HG03039 (cell line): ENCODE measurements around the gene WNT5A.

Experiments
- ATAC-seq: cut with Tn5 transposase; IDR thresholded peaks from one replicate; pipeline ENCODE4 v1.9.1; 2021; ENCODE audit warnings: mild to moderate bottlenecking, moderate library complexity; ENCODE audit not compliant: unreplicated experiment

The WNT5A gene

DNA sequence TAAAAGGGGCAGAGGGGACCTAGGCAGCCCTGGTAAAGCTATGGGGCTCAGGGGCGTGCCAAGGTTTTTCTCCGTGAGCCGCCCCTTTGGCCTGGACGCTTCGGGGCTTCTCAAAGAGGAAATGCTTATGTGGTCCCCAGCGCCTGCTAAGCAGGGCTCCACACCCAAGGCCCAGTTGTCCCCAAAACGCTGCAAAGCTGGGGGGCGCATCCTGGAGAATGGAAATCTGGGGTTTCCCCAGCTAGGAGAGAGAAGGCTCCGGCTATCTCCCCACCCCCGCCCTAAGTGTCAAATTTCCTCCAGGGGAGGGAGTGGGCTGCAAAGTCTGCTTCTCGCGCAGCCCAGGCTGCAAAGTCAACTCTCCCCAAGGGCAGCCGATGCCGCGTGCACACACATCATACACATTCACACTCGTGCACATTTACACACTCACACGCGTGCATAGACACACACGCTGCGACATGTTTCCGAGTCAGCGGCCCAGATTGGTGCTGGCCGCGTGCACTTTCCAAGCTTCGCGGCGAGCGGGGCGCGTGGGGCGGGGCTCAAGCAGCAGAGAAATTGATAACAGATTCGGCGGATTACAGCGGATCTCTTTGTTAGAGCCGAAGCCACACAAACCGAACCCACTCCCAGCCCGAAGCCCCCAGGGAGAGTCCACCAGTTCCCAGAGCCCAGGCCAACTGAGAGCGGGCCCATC is 4.5 kb downstream of the WNT5A start:
- no peak for ATAC-seq

- ATAC-seq = no peak
Measured at GRCh38 chr3:55481744-55482495, 5.2 kb downstream of the WNT5A start.

DNA sequence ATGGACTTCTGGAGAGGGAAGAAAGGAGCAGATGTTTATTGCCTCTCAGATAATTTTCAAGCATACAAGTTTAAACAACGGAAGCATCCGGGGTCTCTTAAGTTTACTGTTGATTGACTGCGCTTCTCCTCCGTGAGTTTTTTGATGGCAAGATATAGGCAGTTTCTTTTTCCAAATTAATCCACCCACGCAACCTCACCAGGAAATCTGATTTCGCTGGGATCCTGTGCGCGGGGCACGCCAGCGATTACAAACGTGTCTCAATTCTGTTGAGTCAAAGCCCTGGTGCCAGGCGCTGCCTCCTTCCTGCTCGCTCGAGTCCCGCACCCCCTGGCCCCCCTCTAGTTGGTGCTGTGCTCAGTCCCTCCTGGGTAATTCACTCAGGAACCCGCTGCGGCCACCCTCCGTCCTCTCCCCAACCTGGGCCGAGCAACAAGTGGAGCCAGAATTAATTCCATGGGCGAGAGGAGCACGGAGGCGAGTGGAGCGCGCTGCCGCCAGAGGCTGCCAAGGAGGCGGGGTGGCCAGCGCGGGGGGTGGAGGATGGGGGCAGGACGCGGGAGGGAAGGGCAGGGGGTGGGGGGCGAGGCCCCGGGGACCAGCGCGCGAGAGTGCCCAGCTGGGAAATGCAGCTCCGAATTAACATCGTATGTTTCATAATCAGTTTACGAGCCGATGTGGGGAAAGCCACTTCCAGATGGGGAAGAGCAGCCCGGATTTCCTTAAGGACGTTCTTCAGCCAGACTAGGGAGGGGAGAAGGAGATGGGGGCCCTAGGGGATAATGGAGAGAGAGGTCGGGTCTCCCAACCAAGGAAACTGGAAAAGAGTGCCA is 6.0 kb downstream of the WNT5A start:
- no peak for ATAC-seq

DNA sequence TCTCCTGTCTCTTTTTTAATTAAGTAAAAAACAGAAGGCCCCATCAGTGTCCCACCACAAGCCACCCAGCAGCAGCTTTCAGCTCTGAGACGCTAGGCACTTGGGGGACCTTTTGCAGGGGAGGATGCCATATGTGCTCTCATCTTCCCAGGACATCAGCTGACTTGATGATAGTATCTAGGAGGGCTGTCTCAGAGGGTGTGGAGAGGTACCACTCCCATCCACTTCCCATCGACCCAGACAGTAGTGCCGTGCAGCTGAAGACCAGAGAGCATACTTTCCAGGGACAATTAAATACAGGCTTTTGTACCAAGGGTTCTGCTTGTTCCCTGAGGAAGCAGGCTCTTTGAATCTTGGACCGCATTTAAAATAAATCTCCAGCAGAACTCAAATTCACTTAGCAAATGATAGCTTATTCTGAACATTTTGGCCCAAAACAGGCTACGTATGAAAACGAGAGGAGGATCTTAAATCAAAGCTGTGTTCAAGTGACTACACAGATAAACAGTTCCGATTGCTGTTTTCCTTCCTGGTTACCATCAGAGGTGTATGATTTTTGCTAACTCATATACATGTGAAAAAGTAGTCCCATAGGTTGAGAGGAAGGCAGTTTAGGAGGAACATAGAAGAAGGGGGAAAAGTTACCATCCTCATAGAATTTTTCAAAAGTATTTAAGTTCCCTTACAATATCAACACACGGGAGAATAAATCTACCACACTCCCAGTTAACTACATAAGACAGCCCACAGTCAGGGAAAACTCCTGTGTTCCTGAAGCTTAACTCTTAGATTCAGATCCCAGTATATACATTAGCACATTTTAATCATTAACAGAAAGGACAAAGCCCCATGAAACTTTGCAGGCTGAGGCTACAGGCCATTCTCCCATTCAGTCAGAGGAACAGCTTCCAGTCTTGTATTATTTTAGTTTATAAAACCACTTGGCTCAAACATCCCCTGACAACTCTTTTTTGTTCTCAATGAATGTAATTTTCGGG is 9.5 kb downstream of the WNT5A start:
- no peak for ATAC-seq

- ATAC-seq = no peak
Measured at GRCh38 chr3:55476515-55476914, 10.6 kb downstream of the WNT5A start.

DNA sequence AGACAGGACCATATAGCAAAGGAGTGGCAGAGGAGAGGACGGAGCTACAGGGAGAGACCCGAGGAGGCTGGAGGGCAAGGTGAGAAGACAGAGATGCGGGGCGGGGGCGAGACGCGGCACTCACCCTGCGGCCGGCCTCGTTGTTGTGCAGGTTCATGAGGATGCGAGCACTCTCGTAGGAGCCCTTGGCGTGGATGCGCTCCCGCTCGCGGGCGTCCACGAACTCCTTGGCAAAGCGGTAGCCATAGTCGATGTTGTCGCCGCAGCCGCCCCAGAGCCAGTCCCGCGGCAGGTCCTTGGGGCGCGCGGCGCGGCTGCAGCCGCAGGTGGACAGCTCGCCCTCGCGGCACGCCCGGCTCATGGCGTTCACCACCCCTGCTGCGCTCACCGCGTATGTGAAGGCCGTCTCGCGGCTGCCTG is 12.9 kb downstream of the WNT5A start:
- ATAC-seq = no peak

GRCh38 chr3:55473788-55474187 is 13.3 kb downstream of the WNT5A start:
- ATAC-seq = no peak

DNA sequence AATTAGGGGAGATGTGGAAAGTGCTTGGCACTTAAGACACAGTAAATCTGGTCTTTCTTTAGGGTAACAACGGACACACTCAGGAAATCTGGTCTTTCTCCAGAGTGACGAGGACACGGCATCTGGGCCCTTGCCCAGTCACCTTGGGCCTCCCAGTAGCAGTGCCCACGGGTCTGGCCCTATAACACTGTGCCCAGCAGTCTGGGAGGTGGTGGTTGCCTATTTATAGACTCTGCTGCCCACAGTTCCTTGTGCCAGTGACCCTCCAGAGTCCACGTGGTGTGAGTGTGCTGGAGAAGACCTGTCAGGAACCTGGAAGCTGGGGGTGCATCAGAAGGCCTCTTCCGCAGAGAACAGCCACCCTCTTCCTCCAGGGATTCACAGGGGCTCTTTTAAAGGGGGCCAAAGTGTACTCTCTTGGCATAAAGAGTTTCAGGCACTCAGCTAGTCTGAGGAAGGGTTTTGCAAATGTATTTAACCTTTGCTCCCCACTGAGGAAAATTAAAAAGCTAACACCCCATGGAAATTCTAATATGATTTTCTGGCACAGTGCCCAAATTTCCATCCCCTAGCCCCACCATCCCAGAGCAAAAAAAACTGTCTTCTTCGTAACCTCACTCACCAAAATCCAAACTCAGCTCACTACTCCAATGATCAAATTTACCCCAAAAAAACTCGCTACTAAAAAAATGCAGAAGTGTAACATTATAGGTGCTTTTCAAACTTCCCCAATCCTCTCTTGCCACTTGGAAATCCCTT is 15.4 kb downstream of the WNT5A start:
- no peak for ATAC-seq

GRCh38 chr3:55471084-55471483 is 16.0 kb downstream of the WNT5A start:
- ATAC-seq = no peak

DNA sequence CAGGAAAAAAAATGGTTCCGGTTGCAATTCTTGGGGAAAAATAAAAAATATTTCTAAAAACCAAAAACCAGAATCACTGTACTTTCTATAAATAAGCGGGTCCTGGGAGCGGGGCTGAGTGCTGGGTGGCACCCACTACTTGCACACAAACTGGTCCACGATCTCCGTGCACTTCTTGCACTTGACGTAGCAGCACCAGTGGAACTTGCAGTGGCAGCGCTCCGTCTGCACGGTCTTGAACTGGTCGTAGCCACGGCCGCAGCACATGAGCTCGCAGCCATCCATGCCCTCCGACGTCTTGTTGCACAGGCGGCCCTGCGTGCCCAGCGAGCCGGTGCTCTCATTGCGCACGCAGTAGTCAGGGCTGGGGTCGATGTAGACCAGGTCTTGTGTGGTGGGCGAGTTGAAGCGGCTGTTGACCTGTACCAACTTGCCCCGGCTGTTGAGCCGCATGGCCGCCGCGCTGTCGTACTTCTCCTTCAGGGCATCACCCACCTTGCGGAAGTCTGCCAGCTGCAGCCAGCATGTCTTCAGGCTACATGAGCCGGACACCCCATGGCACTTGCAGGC is 17.1 kb downstream of the WNT5A start:
- no peak for ATAC-seq

- ATAC-seq = no peak
Measured at GRCh38 chr3:55468251-55468650, 18.9 kb downstream of the WNT5A start.

DNA sequence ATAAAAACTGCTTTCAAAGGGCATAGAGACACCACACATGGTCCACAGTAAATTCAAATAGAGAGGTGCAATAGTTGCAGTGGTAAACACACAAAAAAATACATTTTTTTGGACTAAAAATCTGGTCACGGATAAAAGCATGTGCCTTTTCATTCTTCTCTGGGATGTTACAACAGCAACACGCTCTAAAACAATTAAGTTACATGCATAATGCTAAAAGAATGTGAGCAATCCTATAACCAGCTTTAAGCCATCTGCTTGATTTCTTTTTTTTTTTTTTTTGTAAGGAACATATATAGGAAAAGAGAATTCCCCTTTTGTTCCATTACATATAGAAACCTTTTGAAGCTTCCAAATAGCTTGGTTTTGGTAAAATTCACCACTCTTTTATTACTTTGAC is 20.0 kb downstream of the WNT5A start:
- ATAC-seq = no peak

- ATAC-seq = no peak
Measured at GRCh38 chr3:55466526-55466925, 20.6 kb downstream of the WNT5A start.

- ATAC-seq = no peak
Measured at GRCh38 chr3:55461896-55462295, 25.2 kb downstream of the WNT5A start.

DNA sequence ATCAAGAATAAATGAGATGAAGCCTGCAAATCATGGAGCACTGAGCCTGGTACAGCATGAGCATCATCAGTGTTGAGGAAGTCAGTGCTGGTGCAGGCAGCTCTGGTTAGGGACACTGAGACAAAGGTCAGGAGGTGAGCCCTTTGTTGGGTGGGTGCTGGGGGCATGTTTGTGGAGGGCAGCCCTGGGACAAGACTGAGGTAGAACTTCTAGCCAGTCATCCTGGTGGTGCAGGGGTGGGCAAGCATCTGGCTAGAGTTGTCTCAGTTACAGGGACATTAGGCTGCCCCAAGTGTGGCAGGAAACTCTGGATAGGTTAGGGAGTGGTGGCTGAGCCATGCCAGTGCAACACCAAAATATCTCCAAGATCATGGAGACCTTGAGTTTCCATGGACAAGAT is 27.3 kb downstream of the WNT5A start:
- no peak for ATAC-seq

DNA sequence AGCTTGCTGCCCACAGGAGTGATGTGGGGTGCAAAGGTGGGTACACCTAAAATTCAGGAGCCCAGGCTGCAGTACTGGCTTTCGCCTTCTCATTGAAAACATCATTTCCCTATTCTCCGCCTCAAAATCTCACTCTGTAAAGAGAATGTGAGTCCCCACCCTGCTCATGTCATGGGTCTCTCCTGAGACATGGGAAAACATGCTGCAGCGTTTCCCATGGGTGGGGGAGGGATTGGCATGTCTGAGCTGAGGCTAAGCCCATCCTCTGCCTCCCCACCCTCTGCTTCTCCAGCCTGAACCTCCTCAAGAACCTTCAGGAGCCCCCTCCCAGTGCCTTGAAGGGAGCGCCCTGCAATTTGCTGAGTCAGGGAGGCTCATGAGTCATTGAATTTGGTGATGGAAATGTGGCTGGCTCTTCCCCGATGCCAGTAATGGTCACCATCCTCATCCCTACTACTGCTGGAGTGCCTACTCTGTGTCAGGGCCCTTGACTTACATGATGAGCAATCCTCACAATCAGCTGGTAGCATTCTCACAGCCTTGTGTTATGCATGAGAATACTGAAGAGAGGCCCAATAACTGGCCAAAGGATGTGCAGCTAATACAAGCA is 28.8 kb downstream of the WNT5A start:
- no peak for ATAC-seq

DNA sequence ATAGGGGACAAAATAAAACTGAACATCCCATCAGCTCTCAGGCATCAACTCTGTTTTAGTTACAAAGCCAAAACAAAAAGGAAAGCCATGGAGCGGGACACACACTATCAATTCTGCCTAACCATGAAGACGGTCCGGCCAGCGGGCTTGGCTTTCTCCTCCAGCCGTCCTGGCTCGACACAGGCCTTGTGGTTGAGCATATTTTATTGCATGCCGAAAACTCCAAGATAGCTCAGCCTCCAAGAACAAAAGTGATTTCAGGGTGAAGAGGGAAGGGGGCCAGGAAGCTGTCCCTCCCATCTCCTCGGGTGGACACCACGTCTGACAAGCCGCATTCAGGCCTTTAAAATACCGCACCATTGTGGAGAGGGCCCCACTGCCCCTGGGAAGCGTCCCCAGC is 31.2 kb downstream of the WNT5A start:
- ATAC-seq = no peak

DNA sequence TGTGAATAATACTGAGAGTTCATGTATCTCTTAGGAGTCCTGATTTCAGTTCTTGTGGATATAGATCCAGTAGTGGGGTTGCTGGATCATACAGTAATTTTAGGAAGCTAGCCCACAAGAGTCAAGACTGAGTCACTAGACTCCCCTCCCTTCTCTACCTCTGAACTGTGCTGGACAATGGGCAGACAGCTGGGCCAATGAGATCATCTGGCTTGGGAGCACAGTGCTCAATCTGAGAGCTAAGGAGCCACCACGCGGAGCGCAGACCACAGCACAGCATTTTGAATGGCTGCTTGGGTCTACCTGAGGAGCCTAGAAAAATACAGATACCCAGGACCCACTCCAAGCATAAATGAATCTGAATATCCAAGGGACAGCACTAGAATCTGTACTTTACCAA is 32.5 kb downstream of the WNT5A start:
- no peak for ATAC-seq

DNA sequence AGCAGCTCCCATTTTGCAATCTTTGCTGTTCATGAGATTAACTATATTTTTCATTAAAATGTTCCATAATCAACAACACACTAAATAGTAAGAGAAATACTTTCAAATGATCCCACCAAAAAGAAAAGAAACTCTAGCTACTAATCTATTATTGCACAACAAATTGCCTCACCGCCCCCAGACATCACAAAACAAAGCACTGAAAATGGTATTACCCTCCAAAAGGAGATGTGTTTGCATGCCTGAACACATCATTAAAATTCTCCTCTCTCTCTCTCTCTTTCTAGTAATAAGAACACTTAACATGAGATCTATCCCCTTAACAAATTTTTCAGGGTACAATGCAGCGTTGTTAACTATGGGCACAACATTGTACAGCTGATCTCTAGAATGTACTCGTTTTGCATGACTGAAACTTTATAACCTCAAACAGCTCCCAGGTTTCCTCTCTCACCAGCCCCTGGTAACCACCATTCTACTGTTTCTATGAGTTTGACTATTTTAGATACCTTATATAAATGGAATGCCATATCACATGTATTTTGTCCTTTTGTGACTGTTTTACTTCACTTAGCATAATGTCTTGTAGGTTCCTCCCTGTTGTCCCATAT is 33.1 kb downstream of the WNT5A start:
- ATAC-seq = no peak
